ENCODE data around the gene PIH1D2. TPM values are rescaled to one million over a fixed set of nuclear protein-coding genes. Genes with fewer than 3 reads are reported as not detected.

PIH1D2 gene
- total RNA-seq: 0.62 to 1.4 TPM (median 1.3 TPM) in 3 replicates
- long read RNA-seq, partial matches to known transcripts: 0 of 1 reads
- long read RNA-seq, other reads (novel, unspliced or antisense): 0 of 1 reads

GRCh38 chr11:112073941-112074811, at the start of gene PIH1D2, which contains the start of gene NKAPD1:
Gene PIH1D2 (minus strand): TSS chr11:112074017. CDS start chr11:112073174, 843 bp downstream.
Gene NKAPD1 (plus strand): TSS chr11:112074299. CDS start chr11:112075575, 1,276 bp downstream.
- H3K27me3 Mint-ChIP-seq (ENCODE audit: low read depth): no peaks in the 10 kb centered on the region
- DNase-seq (ENCODE audit: low spot score): no peak
- H3K36me3 Mint-ChIP-seq (ENCODE audit: low read depth): peaks cover 12% of the 10 kb centered on the region
- H3K4me1 Mint-ChIP-seq (ENCODE audit: low read depth): peaks cover 31% of the 10 kb centered on the region
- peak within 1 kb of the TSS; percentile 99 for H3K27ac Mint-ChIP-seq (ENCODE audit: unreplicated experiment)
- H3K9me3 Mint-ChIP-seq (ENCODE audit: low read depth): no peaks in the 10 kb centered on the region
- TF ChIP-seq CTCF (IDR thresholded peaks at IDR 0.05): peak; percentile 50
- peak within 1 kb of the TSS; percentile 90 for H3K4me3 Mint-ChIP-seq (ENCODE audit: unreplicated experiment)

- Mint-ChIP-seq H3K9me3 (ENCODE audit: low read depth) (no peaks in the 10 kb centered on the region), H3K27me3 (ENCODE audit: low read depth) (no peaks in the 10 kb centered on the region), H3K4me3 (ENCODE audit: unreplicated experiment) (no peak overlapping the region), H3K27ac (ENCODE audit: unreplicated experiment) (no peak overlapping the region), H3K36me3 (ENCODE audit: low read depth) (no peaks in the 10 kb centered on the region), H3K4me1 (ENCODE audit: low read depth) (peaks cover 12% of the 10 kb centered on the region)
- TF ChIP-seq CTCF (IDR thresholded peaks at IDR 0.05): no peak
- no peak for DNase-seq (ENCODE audit: low spot score)
These were observed 49.3 kb upstream of the PIH1D2 start for GRCh38 chr11:112123129-112123528.

GRCh38 chr11:112121981-112122615, 48.3 kb upstream of the PIH1D2 start:
- Mint-ChIP-seq H3K27me3 (ENCODE audit: low read depth) (no peaks in the 10 kb centered on the region), H3K36me3 (ENCODE audit: low read depth) (no peaks in the 10 kb centered on the region), H3K9me3 (ENCODE audit: low read depth) (no peaks in the 10 kb centered on the region), H3K27ac (ENCODE audit: unreplicated experiment) (no peak overlapping the region), H3K4me1 (ENCODE audit: low read depth) (peaks cover 12% of the 10 kb centered on the region), H3K4me3 (ENCODE audit: unreplicated experiment) (no peak overlapping the region)
- DNase-seq (ENCODE audit: low spot score): no peak
- TF ChIP-seq CTCF (IDR thresholded peaks at IDR 0.05): no peak

- Mint-ChIP-seq H3K27me3 (ENCODE audit: low read depth) (no peaks in the 10 kb centered on the region), H3K36me3 (ENCODE audit: low read depth) (no peaks in the 10 kb centered on the region), H3K4me3 (ENCODE audit: unreplicated experiment) (no peak overlapping the region), H3K4me1 (ENCODE audit: low read depth) (peaks cover 16% of the 10 kb centered on the region), H3K27ac (ENCODE audit: unreplicated experiment) (no peak overlapping the region), H3K9me3 (ENCODE audit: low read depth) (no peaks in the 10 kb centered on the region)
- no peak for TF ChIP-seq CTCF (IDR thresholded peaks at IDR 0.05)
- DNase-seq (ENCODE audit: low spot score): no peak
These were observed 44.4 kb upstream of the PIH1D2 start for GRCh38 chr11:112118176-112118575.

- no peak for TF ChIP-seq CTCF (IDR thresholded peaks at IDR 0.05)
- no peaks in the 10 kb centered on the region for H3K27me3 Mint-ChIP-seq (ENCODE audit: low read depth)
- peaks cover 13% of the 10 kb centered on the region for H3K4me1 Mint-ChIP-seq (ENCODE audit: low read depth)
- peaks cover 3% of the 10 kb centered on the region for H3K9me3 Mint-ChIP-seq (ENCODE audit: low read depth)
- H3K36me3 Mint-ChIP-seq (ENCODE audit: low read depth): no peaks in the 10 kb centered on the region
- H3K27ac Mint-ChIP-seq (ENCODE audit: unreplicated experiment): no peak overlapping the region
- no peak overlapping the region for H3K4me3 Mint-ChIP-seq (ENCODE audit: unreplicated experiment)
- DNase-seq (ENCODE audit: low spot score): no peak
These were observed 41.6 kb upstream of the PIH1D2 start for GRCh38 chr11:112115386-112115785.
